RWPE1 (cell line): Measurements from ENCODE around the gene ZNRF2.
"Not testable (repeated sequence)": the region's sequence is repeated elsewhere in the genome, so short reads cannot be mapped to it uniquely, and the experiment has no call there.

Experiments used
- CTCF ChIA-PET: fragments of 350-600 bp; sonication (Branson Sonifier 250); formaldehyde crosslinking; extraction: SDS; loops from one replicate; lab custom pipeline; 2021; lab: Yijun Ruan, JAX
- POLR2A ChIA-PET: fragments of 400-600 bp; formaldehyde crosslinking; extraction: SDS; loops from one replicate; lab custom pipeline; 2020; ENCODE audit warnings: antibody characterized with exemption; ENCODE audit not compliant: low non-redundant PET; lab: Yijun Ruan, JAX
- DNase-seq: peaks from one replicate; pipeline ENCODE4 v3.0.0; 2012; ENCODE audit warnings: low spot score
- H3K27ac ChIP-seq: fragments of 450-650 bp; 2 replicates; pipeline ENCODE4 v1.5.1; 2017
- CTCF ChIP-seq: fragments of 450-650 bp; conservative IDR thresholded peaks from 2 replicates; pipeline ENCODE4 v1.5.1; 2017; ENCODE audit warnings: low read depth, mild to moderate bottlenecking

ZNRF2 gene

GRCh38 chr7:30260246-30260768 lies 24.1 kb upstream of the ZNRF2 start:
- POLR2A ChIA-PET = no interaction called here
- CTCF ChIA-PET = no interaction called here
- TF ChIP-seq CTCF = no peak
- no peak for DNase-seq
- no peak overlapping the region for H3K27ac ChIP-seq

- DNase-seq = no peak
- TF ChIP-seq CTCF = no peak
- POLR2A ChIA-PET = no interaction called here
- CTCF ChIA-PET = interaction anchor here (0.7 kb wide), 1 partner anchor 510 kb away, joined by 3 read pairs; no protein-coding TSS in a partner anchor
- H3K27ac ChIP-seq = no peak overlapping the region
Measured at GRCh38 chr7:30263090-30263710, 21.2 kb upstream of the ZNRF2 start.

- CTCF ChIA-PET = no interaction called here
- H3K27ac ChIP-seq = no peak overlapping the region
- POLR2A ChIA-PET = no interaction called here
- no peak for TF ChIP-seq CTCF
- DNase-seq = no peak
Measured at GRCh38 chr7:30264052-30264451, 20.3 kb upstream of the ZNRF2 start.

GRCh38 chr7:30265189-30265588 lies 19.2 kb upstream of the ZNRF2 start:
- POLR2A ChIA-PET, DNase-seq, CTCF ChIA-PET, H3K27ac ChIP-seq: not testable (repeated sequence)

- ChIA-PET POLR2A (no interaction called here), CTCF (no interaction called here)
- TF ChIP-seq CTCF = no peak
- H3K27ac ChIP-seq = no peak overlapping the region
- no peak for DNase-seq
Measured at GRCh38 chr7:30266686-30267085, 17.7 kb upstream of the ZNRF2 start.

- ChIA-PET POLR2A (no interaction called here), CTCF (no interaction called here)
Measured at GRCh38 chr7:30268586-30268985, 15.8 kb upstream of the ZNRF2 start.

More at GRCh38 chr7:30268586-30268985, 15.8 kb upstream of the ZNRF2 start:
- no peak for DNase-seq
- no peak overlapping the region for H3K27ac ChIP-seq
- no peak for TF ChIP-seq CTCF
